ENCODE data around the gene DDHD1.

DNA sequence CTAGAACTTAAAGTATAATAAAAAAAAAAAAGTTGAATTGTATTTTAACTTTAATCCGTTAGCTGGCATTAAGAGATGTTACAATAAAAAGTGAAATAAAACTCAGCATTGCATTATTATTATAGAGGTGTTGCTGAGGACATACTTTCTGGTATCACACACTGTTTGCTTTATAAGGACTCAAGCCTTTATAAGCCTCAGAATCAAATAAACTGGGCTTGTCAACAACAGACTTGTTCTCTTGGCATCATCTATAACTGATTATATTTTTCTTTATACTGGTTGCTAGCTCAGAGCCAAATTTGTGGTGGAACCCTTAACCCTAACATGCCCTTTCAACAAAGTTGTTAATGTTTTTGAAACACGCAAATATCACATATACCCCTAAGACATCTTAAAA, 62.3 kb downstream of the DDHD1 start:
- TF ChIP-seq CTCF (conservative IDR thresholded peaks at IDR 0.05) (no peak), ZFX (IDR thresholded peaks at IDR 0.05) (no peak)
